OCI-LY3 (cell line): ENCODE results near the gene SCNM1.

Experiments
- H2AFZ ChIP-seq: fragments of 200-600, 300-600 bp; shearing (Covaris generic); 2 replicates; pipeline ENCODE4 v1.6.0; 2014; ENCODE audit warnings: antibody characterized with exemption, low read depth, low read length
- H3K27ac ChIP-seq: fragments of 200-600, 300-600 bp; sonication (generic); 2 replicates; pipeline ENCODE4 v1.5.1; 2014; ENCODE audit warnings: mild to moderate bottlenecking, low read length, moderate library complexity, mixed read lengths
- H3K27me3 ChIP-seq: fragments of 200-600, 300-600 bp; sonication (generic); 2 replicates; pipeline ENCODE4 v1.6.1; 2014; ENCODE audit warnings: low read depth, low read length, mixed read lengths
- H3K36me3 ChIP-seq: fragments of 200-600, 300-600 bp; sonication (generic); replicated peaks from 2 replicates; pipeline ENCODE3; 2014; ENCODE audit warnings: low read depth, low read length, mixed read lengths
- H3K4me1 ChIP-seq: fragments of 300-600, 200-600 bp; sonication (generic); 2 replicates; pipeline ENCODE4 v1.6.1; 2014; ENCODE audit warnings: low read length, mixed read lengths
- H3K4me2 ChIP-seq: fragments of 200-600, 300-600 bp; sonication (generic); 2 replicates; pipeline ENCODE4 v1.6.1; 2014; ENCODE audit warnings: low read length, mixed read lengths
- H3K4me3 ChIP-seq: fragments of 300-600, 200-600 bp; sonication (generic); 2 replicates; pipeline ENCODE4 v1.5.1; 2014; ENCODE audit warnings: antibody characterized with exemption, mild to moderate bottlenecking, low read length, moderate library complexity
- H3K79me2 ChIP-seq: fragments of 300-600, 200-600 bp; shearing (Covaris generic); 2 replicates; pipeline ENCODE4 v1.6.1; 2014; ENCODE audit warnings: mild to moderate bottlenecking, low read length, mixed read lengths
- H3K9ac ChIP-seq: fragments of 300-600, 200-600 bp; shearing (Covaris generic); 2 replicates; pipeline ENCODE4 v1.6.0; 2014; ENCODE audit warnings: mild to moderate bottlenecking, low read length, moderate library complexity
- H3K9me3 ChIP-seq: fragments of 200-600, 300-600 bp; shearing (Covaris generic); 2 replicates; pipeline ENCODE4 v1.6.1; 2014; ENCODE audit warnings: low read length, mixed read lengths; ENCODE audit not compliant: insufficient read depth
- H4K20me1 ChIP-seq: fragments of 200-600, 300-600 bp; sonication (generic); 2 replicates; pipeline ENCODE4 v1.6.1; 2016; ENCODE audit warnings: low read length, mixed read lengths; ENCODE audit not compliant: insufficient read depth
- CTCF ChIP-seq: fragments of 200-600, 300-600 bp; sonication (generic); IDR thresholded peaks from 2 replicates; pipeline ENCODE4 v1.5.1; 2014; ENCODE audit warnings: antibody characterized with exemption, low read length, low read depth
- EZH2phosphoT487 ChIP-seq: fragments of 200-600 bp; shearing (Covaris generic); IDR thresholded peaks from 2 replicates; pipeline ENCODE4 v1.6.1; 2018; ENCODE audit warnings: antibody characterized with exemption, mixed run types, low read depth

SCNM1 gene

DNA sequence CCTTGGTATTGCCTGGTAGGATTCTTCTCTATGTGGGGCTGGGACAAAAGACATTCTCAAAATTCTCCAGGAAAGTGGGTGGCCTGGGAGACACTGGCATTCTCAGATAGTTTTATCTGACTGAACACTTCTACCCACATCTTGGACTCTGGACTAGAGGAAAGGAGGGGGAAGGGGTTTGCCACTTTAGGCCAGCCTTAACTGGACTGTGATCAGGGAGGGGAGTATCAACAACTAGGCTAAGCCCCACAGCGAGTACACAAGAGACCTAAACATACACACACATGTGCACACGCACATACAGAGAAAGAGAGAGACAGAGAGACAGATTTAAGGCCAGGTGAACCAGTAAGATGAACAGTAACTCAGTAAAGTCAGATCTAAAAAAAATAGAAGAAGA, 18.3 kb upstream of the SCNM1 start:
- Histone ChIP-seq H4K20me1 (no peaks in the 10 kb centered on the region), H3K4me3 (no peak overlapping the region), H3K79me2 (no peaks in the 10 kb centered on the region), H2AFZ (no peak overlapping the region), H3K4me1 (peaks cover under 1% of the 10 kb centered on the region; the same call in 1 of the 2 replicates), H3K4me2 (no peak overlapping the region), H3K9ac (no peak overlapping the region), H3K9me3 (no peaks in the 10 kb centered on the region), H3K36me3 (no peaks in the 10 kb centered on the region), H3K27ac (no peak overlapping the region), H3K27me3 (no peaks in the 10 kb centered on the region)
- no peak for TF ChIP-seq CTCF
- TF ChIP-seq EZH2phosphoT487 = no peak

- Histone ChIP-seq H3K27ac (peak within 1 kb of the TSS; percentile 19), H3K4me2 (peak within 1 kb of the TSS; percentile 55)
- TF ChIP-seq EZH2phosphoT487 = no peak
- TF ChIP-seq CTCF = no peak
Measured at GRCh38 chr1:151156515-151156819, 9.5 kb upstream of the SCNM1 start, which contains the start of gene TNFAIP8L2. Gene TNFAIP8L2, plus strand, starts transcription at chr1:151156649. Its CDS starts 2,049 bp downstream, at chr1:151158698.

GRCh38 chr1:151157067-151157531, 8.8 kb upstream of the SCNM1 start:
- H3K4me1 ChIP-seq = peaks cover 27% of the 10 kb centered on the region
- peak overlapping the region; percentile 55 for H3K4me2 ChIP-seq
- peak overlapping the region; percentile 31 for H3K9ac ChIP-seq
- no peaks in the 10 kb centered on the region for H3K9me3 ChIP-seq
- no peak overlapping the region for H2AFZ ChIP-seq
- no peaks in the 10 kb centered on the region for H3K79me2 ChIP-seq
- peak overlapping the region; percentile 72 for H3K4me3 ChIP-seq
- peaks cover 8% of the 10 kb centered on the region for H3K36me3 ChIP-seq
- H3K27ac ChIP-seq = peak overlapping the region; percentile 19
- no peaks in the 10 kb centered on the region for H4K20me1 ChIP-seq
- H3K27me3 ChIP-seq = no peaks in the 10 kb centered on the region
- TF ChIP-seq EZH2phosphoT487 (no peak), CTCF (no peak)

More at GRCh38 chr1:151156515-151156819, 9.5 kb upstream of the SCNM1 start, which contains the start of gene TNFAIP8L2:
- H3K9ac ChIP-seq = peak within 1 kb of the TSS; percentile 31
- no peaks in the 10 kb centered on the region for H3K27me3 ChIP-seq
- peaks cover 27% of the 10 kb centered on the region for H3K4me1 ChIP-seq
- no peaks in the 10 kb centered on the region for H3K9me3 ChIP-seq
- H3K79me2 ChIP-seq = no peaks in the 10 kb centered on the region
- no peaks in the 10 kb centered on the region for H4K20me1 ChIP-seq
- peaks cover 6% of the 10 kb centered on the region for H3K36me3 ChIP-seq
- H2AFZ ChIP-seq = peak within 1 kb of the TSS; percentile 43; the same call in 1 of the 2 replicates
- peak within 1 kb of the TSS; percentile 72 for H3K4me3 ChIP-seq

DNA sequence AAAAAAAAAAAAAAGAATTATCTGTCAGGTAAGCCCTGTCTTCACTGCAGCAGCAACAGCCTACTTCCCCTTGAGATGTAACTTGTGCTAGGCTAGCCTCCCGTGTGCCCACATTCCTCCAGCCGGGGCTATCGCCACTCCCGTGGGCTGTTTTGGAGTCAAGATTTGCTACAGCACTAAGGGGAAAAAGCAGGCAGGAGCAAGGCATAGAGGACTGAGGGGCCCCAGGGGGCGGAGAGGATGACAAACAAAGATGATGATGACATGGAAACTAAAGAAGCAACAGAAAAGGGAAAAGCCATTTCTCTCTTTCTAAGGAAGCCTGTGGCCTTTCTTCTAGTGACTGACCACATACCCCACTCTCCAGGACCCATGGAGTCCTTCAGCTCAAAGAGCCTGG, 7.6 kb upstream of the SCNM1 start:
- H3K27ac ChIP-seq = no peak overlapping the region
- no peaks in the 10 kb centered on the region for H3K79me2 ChIP-seq
- H4K20me1 ChIP-seq = no peaks in the 10 kb centered on the region
- TF ChIP-seq EZH2phosphoT487 (no peak), CTCF (no peak)
- no peak overlapping the region for H3K9ac ChIP-seq
- H3K36me3 ChIP-seq = peaks cover 8% of the 10 kb centered on the region
- H3K27me3 ChIP-seq = no peaks in the 10 kb centered on the region
- H3K4me3 ChIP-seq = no peak overlapping the region
- H3K9me3 ChIP-seq = no peaks in the 10 kb centered on the region
- H2AFZ ChIP-seq = no peak overlapping the region
- peaks cover 27% of the 10 kb centered on the region for H3K4me1 ChIP-seq
- H3K4me2 ChIP-seq = no peak overlapping the region
